Measurements from ENCODE around the gene DYSF.

GRCh38 chr2:71706121-71706520, 252.8 kb downstream of the DYSF start:
- TF ChIP-seq, protein P1, sequence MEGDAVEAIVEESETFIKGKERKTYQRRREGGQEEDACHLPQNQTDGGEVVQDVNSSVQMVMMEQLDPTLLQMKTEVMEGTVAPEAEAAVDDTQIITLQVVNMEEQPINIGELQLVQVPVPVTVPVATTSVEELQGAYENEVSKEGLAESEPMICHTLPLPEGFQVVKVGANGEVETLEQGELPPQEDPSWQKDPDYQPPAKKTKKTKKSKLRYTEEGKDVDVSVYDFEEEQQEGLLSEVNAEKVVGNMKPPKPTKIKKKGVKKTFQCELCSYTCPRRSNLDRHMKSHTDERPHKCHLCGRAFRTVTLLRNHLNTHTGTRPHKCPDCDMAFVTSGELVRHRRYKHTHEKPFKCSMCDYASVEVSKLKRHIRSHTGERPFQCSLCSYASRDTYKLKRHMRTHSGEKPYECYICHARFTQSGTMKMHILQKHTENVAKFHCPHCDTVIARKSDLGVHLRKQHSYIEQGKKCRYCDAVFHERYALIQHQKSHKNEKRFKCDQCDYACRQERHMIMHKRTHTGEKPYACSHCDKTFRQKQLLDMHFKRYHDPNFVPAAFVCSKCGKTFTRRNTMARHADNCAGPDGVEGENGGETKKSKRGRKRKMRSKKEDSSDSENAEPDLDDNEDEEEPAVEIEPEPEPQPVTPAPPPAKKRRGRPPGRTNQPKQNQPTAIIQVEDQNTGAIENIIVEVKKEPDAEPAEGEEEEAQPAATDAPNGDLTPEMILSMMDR (tag by site-specific recombination; IDR thresholded peaks at IDR 0.05), result no peak
- TF ChIP-seq ZBTB1 (tag by site-specific recombination; IDR thresholded peaks at IDR 0.05), result no peak
- no peak for TF ChIP-seq YY1 (tag by site-specific recombination; IDR thresholded peaks at IDR 0.05)
- TF ChIP-seq BCL11A (tag by site-specific recombination; IDR thresholded peaks at IDR 0.05; ENCODE audit: low read depth), result no peak

Data from HEK293 (cell line).